GM06990 (cell line): ENCODE data around the gene TSPO.
A peak's percentile ranks its signal among the peaks of the same experiment; 100 is the strongest.
"Not testable (repeated sequence)": the region's sequence is repeated elsewhere in the genome, so short reads cannot be mapped to it uniquely, and the experiment has no call there.

ENCODE experiments used
- DNase-seq: peaks from one replicate; pipeline ENCODE4 v3.0.0-alpha.2; 2011; ENCODE audit not compliant: insufficient read length; ENCODE audit errors: extremely low read depth
- H3K27me3 ChIP-seq: replicated peaks from 2 replicates; pipeline ENCODE4 v1.6.0; 2011; ENCODE audit warnings: low read length; ENCODE audit not compliant: control insufficient read depth, insufficient read depth
- H3K36me3 ChIP-seq: 2 replicates; pipeline ENCODE4 v1.5.1; 2011; ENCODE audit warnings: low read length; ENCODE audit not compliant: control insufficient read depth, insufficient read depth
- H3K4me3 ChIP-seq: replicated peaks from 2 replicates; pipeline ENCODE4 v1.5.1; 2011; ENCODE audit warnings: low read depth, mild to moderate bottlenecking, control low read depth, low read length
- TF ChIP-seq, protein P1 (sequence below): IDR thresholded peaks from 2 replicates; pipeline ENCODE4 v1.5.1; 2011; ENCODE audit warnings: low read length, control low read depth, mild to moderate bottlenecking, inconsistent platforms; ENCODE audit not compliant: insufficient read depth, poor library complexity, severe bottlenecking

The TSPO gene

GRCh38 chr22:43135565-43135964 is 15.8 kb upstream of the TSPO start:
- H3K36me3 ChIP-seq, result peaks cover 28% of the 10 kb centered on the region
- no peak overlapping the region for H3K4me3 ChIP-seq
- TF ChIP-seq, protein P1, sequence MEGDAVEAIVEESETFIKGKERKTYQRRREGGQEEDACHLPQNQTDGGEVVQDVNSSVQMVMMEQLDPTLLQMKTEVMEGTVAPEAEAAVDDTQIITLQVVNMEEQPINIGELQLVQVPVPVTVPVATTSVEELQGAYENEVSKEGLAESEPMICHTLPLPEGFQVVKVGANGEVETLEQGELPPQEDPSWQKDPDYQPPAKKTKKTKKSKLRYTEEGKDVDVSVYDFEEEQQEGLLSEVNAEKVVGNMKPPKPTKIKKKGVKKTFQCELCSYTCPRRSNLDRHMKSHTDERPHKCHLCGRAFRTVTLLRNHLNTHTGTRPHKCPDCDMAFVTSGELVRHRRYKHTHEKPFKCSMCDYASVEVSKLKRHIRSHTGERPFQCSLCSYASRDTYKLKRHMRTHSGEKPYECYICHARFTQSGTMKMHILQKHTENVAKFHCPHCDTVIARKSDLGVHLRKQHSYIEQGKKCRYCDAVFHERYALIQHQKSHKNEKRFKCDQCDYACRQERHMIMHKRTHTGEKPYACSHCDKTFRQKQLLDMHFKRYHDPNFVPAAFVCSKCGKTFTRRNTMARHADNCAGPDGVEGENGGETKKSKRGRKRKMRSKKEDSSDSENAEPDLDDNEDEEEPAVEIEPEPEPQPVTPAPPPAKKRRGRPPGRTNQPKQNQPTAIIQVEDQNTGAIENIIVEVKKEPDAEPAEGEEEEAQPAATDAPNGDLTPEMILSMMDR, result no peak
- DNase-seq, result no peak
- no peaks in the 10 kb centered on the region for H3K27me3 ChIP-seq

GRCh38 chr22:43136255-43136654 is 15.1 kb upstream of the TSPO start:
- Histone ChIP-seq H3K36me3 (peaks cover 28% of the 10 kb centered on the region), H3K27me3 (no peaks in the 10 kb centered on the region), H3K4me3 (no peak overlapping the region)
- TF ChIP-seq, protein P1, result peak; percentile 96
- no peak for DNase-seq

GRCh38 chr22:43136801-43137200 is 14.6 kb upstream of the TSPO start:
- TF ChIP-seq, protein P1, result no peak
- no peak overlapping the region for H3K4me3 ChIP-seq

DNA sequence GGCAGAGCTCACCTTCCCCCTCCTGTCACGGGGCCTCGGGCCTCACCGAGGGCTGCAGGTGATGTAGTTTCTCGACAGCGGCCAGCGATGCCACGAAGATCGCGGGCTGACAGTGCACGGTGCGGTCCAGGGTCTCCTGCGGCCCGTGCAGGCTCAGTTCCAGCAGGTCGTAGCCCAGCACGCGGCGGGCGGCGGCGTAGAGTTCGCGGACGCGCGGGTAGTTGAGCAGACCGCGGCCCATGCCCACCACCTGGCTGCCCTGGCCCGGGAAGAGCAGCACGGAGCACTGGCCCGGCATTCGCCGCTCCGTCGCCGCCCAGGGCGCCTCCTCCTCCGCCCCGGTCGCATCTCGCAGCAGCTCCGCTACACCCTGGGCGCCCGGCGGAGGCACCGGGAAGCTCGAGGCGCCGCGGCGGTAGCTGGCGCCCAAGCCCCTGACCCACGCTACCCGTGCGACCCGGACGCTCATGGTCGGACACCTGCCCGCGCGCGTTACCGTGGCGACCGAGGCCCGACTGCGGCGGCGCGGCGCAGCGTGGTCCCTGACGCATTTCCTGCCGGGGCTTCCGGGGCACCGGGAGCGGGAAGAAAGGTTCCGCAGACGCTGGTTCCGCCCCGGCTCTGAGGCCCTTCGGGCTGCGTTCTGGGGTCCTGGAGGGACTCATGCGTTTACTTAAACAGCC is 8.3 kb upstream of the TSPO start, which contains the start of gene MCAT:
Gene MCAT (minus strand): TSS at position 519 of the 683 bp plus-strand sequence. CDS start 50 bp downstream, at position 469.
- peak; percentile 90 for DNase-seq
- peak within 1 kb of the TSS; percentile 95 for H3K4me3 ChIP-seq
- peaks cover 4% of the 10 kb centered on the region for H3K36me3 ChIP-seq
- H3K27me3 ChIP-seq, result no peaks in the 10 kb centered on the region
- TF ChIP-seq, protein P1, result no peak

More at GRCh38 chr22:43136801-43137200, 14.6 kb upstream of the TSPO start:
- no peak for DNase-seq
- no peaks in the 10 kb centered on the region for H3K27me3 ChIP-seq
- H3K36me3 ChIP-seq, result peaks cover 26% of the 10 kb centered on the region

- no peak overlapping the region for H3K4me3 ChIP-seq
- TF ChIP-seq, protein P1, result no peak
- H3K27me3 ChIP-seq, result no peaks in the 10 kb centered on the region
- no peak for DNase-seq
- H3K36me3 ChIP-seq, result 0 out of 2 replicates have a peak, but pooled peaks cover 2% of the 10 kb centered on the region
Measured at GRCh38 chr22:43144949-43145348, 6.4 kb upstream of the TSPO start.

DNA sequence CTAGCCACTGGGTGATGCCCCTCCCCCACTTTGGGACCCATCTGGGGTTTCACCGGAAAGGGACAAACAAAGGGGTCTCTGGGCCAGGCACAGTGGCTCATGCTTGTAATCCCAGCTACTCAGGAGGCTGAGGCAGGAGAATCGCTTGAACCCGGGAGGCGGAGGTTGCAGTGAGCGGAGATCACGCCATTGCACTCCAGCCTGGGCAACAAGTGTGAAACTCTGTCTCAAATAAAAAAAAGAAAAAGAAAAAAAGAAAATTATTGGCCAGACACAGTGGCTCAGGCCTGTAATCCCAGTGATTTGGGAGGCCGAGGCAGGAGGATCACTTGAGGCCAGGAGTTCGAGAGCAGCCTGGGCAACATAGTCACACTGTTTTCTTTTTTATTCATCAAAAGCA is 6.0 kb upstream of the TSPO start:
- H3K27me3 ChIP-seq, H3K4me3 ChIP-seq, DNase-seq, H3K36me3 ChIP-seq: not testable (repeated sequence)

- H3K36me3 ChIP-seq, DNase-seq, H3K4me3 ChIP-seq, H3K27me3 ChIP-seq: not testable (repeated sequence)
Measured at GRCh38 chr22:43146332-43146731, 5.0 kb upstream of the TSPO start.
